ENCODE measurements around the gene EML6. TPM values are rescaled to one million over a fixed set of nuclear protein-coding genes. Genes with fewer than 3 reads are reported as not detected.

Gene EML6
- total RNA-seq, 8 experiments from 2014 or later: 2.9 to 23.2 (median 10.2) TPM

GRCh38 chr2:54967759-54968365 is 244.4 kb downstream of the EML6 start:
- H3K27ac ChIP-seq: no peak overlapping the region
- H3K4me3 ChIP-seq: no peak overlapping the region
- peak in 1 of 8 experiments; percentile 12 for ATAC-seq (replicated peaks in 6 of 8)
- peaks cover 0 to 5% of the 10 kb centered on the region in 2 donors for H3K4me1 ChIP-seq (replicated peaks in 1 of 2)
- in situ Hi-C loops (cut with MboI; ENCODE audit: low pct_unique_long_range_greater_than_20kb in 2 of 9, low sequenced_read_pairs in 9 of 9, unreplicated experiment in 9 of 9): no loop called here
- 20 to 100% (median 97%) methylated on average over 1 to 7 of the region's 18 CpGs; no CpG with 5 or more reads in 1 of the 10 experiments for WGBS, 10 experiments

GRCh38 chr2:54968561-54969218 is 245.2 kb downstream of the EML6 start:
- H3K4me1 ChIP-seq (replicated peaks in 1 of 2): peaks cover 0 to 5% of the 10 kb centered on the region in 2 donors
- WGBS, 10 experiments: 71 to 100% (median 93%) methylated on average over 1 to 9 of the region's 10 CpGs; no CpG with 5 or more reads in 5 of the 10 experiments
- in situ Hi-C loops (cut with MboI; ENCODE audit: low pct_unique_long_range_greater_than_20kb in 2 of 9, low sequenced_read_pairs in 9 of 9, unreplicated experiment in 9 of 9): no loop called here
- ATAC-seq (replicated peaks in 6 of 8): peak in 2 of 8 experiments; percentile 13 to 28
- H3K4me3 ChIP-seq: no peak overlapping the region
- H3K27ac ChIP-seq: no peak overlapping the region

- in situ Hi-C loops (cut with MboI; ENCODE audit: low pct_unique_long_range_greater_than_20kb in 2 of 9, low sequenced_read_pairs in 9 of 9, unreplicated experiment in 9 of 9): no loop called here
- WGBS, 10 experiments: 20 to 100% (median 79%) methylated on average over 1 to 3 of the region's 4 CpGs; no CpG with 5 or more reads in 3 of the 10 experiments
- ATAC-seq (replicated peaks in 6 of 8): no peak
- H3K4me3 ChIP-seq: no peak overlapping the region
- H3K27ac ChIP-seq: no peak overlapping the region
- peaks cover 0 to 5% of the 10 kb centered on the region in 2 donors for H3K4me1 ChIP-seq (replicated peaks in 1 of 2)
Measured at GRCh38 chr2:54969295-54969939, 246.0 kb downstream of the EML6 start.

GRCh38 chr2:54969940-54970338 is 246.5 kb downstream of the EML6 start:
- peaks cover 0 to 5% of the 10 kb centered on the region in 2 donors for H3K4me1 ChIP-seq (replicated peaks in 1 of 2)
- in situ Hi-C loops (cut with MboI; ENCODE audit: low pct_unique_long_range_greater_than_20kb in 2 of 9, low sequenced_read_pairs in 9 of 9, unreplicated experiment in 9 of 9): no loop called here
- H3K4me3 ChIP-seq: no peak overlapping the region
- WGBS, 10 experiments: 68 to 100% (median 92%) methylated on average over 1 to 7 of the region's 7 CpGs; no CpG with 5 or more reads in 1 of the 10 experiments
- no peak for ATAC-seq (replicated peaks in 6 of 8)
- no peak overlapping the region for H3K27ac ChIP-seq

- WGBS, 10 experiments: 70 to 100% (median 95%) methylated on average over 1 to 2 of the region's 2 CpGs; no CpG with 5 or more reads in 1 of the 10 experiments
- in situ Hi-C loops (cut with MboI; ENCODE audit: low pct_unique_long_range_greater_than_20kb in 2 of 9, low sequenced_read_pairs in 9 of 9, unreplicated experiment in 9 of 9): no loop called here
- no peak for ATAC-seq (replicated peaks in 6 of 8)
- Histone ChIP-seq H3K4me3 (no peak overlapping the region), H3K4me1 (replicated peaks in 1 of 2) (no peaks in the 10 kb centered on the region), H3K27ac (no peak overlapping the region)
Measured at GRCh38 chr2:54975175-54975574, 251.7 kb downstream of the EML6 start.

DNA sequence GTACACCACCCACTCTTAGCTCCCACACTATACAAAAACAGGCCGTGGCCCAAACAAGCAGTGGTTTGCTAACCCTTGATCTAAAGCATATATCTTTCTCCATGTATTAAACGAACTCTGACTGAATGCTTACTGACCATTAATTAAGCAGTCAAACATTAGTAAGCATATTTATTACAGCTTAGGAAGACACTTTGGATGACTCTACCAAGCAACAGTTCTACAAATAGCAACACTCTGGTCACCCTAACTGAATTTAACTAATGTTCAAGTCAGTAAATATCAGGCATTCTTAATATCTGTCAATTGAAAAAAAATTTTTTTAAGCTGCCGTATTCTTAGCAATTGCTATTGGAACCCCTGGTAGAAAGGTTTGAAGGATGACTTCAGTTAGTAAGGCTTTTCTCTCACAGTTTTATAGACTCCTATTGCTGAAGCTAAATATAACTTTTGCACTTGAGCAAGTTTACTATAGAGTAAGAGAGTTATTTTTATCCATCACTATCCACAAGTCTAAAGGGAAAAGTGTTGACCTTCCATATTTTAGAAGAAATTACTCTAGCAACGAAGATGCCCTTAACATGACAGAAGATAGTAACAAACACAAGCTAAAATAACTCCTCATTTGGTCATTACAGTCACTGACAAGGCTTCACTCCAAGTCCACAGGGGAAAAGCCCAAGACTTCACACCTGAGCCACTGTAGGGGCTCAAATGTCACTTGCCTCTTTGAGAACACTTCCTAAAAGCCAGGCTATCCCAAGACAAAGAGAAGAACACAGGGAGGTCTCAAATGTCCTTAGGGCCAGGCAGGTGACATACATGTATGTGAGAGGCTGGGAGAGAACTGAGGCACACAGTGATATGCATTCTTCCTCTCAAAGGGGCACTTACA is 252.4 kb downstream of the EML6 start:
- WGBS, 10 experiments: 80 to 100% (median 93%) methylated on average over 1 to 4 of the region's 4 CpGs
- peak in 1 of 8 experiments; percentile 69 for ATAC-seq (replicated peaks in 6 of 8)
- Histone ChIP-seq H3K4me3 (no peak overlapping the region), H3K4me1 (replicated peaks in 1 of 2) (no peaks in the 10 kb centered on the region), H3K27ac (no peak overlapping the region)
- in situ Hi-C loops (cut with MboI; ENCODE audit: low pct_unique_long_range_greater_than_20kb in 2 of 9, low sequenced_read_pairs in 9 of 9, unreplicated experiment in 9 of 9): no loop called here

- no peaks in the 10 kb centered on the region for H3K4me1 ChIP-seq (replicated peaks in 1 of 2)
- ATAC-seq (replicated peaks in 6 of 8): no peak
- in situ Hi-C loops (cut with MboI; ENCODE audit: low pct_unique_long_range_greater_than_20kb in 2 of 9, low sequenced_read_pairs in 9 of 9, unreplicated experiment in 9 of 9): no loop called here
- H3K4me3 ChIP-seq: no peak overlapping the region
- H3K27ac ChIP-seq: no peak overlapping the region
- 50 to 100% (median 100%) methylated on average over 1 to 2 of the region's 2 CpGs; no CpG with 5 or more reads in 1 of the 10 experiments for WGBS, 10 experiments
Measured at GRCh38 chr2:54977149-54977548, 253.7 kb downstream of the EML6 start.

GRCh38 chr2:54979321-54980044 is 256.0 kb downstream of the EML6 start:
- Histone ChIP-seq H3K27ac (no peak overlapping the region), H3K4me3 (no peak overlapping the region), H3K4me1 (replicated peaks in 1 of 2) (no peaks in the 10 kb centered on the region)
- no peak for ATAC-seq (replicated peaks in 6 of 8)
- 42 to 100% (median 87%) methylated on average over 2 to 4 of the region's 4 CpGs for WGBS, 10 experiments
- in situ Hi-C loops (cut with MboI; ENCODE audit: low pct_unique_long_range_greater_than_20kb in 2 of 9, low sequenced_read_pairs in 9 of 9, unreplicated experiment in 9 of 9): no loop called here

- in situ Hi-C loops (cut with MboI; ENCODE audit: low pct_unique_long_range_greater_than_20kb in 2 of 9, low sequenced_read_pairs in 9 of 9, unreplicated experiment in 9 of 9): no loop called here
- no peak for ATAC-seq (replicated peaks in 6 of 8)
- Histone ChIP-seq H3K4me1 (replicated peaks in 1 of 2) (no peaks in the 10 kb centered on the region), H3K4me3 (no peak overlapping the region), H3K27ac (no peak overlapping the region)
- WGBS, 10 experiments: 94 to 100% (median 100%) methylated on average over 1 to 2 of the region's 2 CpGs; no CpG with 5 or more reads in 2 of the 10 experiments
Measured at GRCh38 chr2:54981385-54981784, 257.9 kb downstream of the EML6 start.

DNA sequence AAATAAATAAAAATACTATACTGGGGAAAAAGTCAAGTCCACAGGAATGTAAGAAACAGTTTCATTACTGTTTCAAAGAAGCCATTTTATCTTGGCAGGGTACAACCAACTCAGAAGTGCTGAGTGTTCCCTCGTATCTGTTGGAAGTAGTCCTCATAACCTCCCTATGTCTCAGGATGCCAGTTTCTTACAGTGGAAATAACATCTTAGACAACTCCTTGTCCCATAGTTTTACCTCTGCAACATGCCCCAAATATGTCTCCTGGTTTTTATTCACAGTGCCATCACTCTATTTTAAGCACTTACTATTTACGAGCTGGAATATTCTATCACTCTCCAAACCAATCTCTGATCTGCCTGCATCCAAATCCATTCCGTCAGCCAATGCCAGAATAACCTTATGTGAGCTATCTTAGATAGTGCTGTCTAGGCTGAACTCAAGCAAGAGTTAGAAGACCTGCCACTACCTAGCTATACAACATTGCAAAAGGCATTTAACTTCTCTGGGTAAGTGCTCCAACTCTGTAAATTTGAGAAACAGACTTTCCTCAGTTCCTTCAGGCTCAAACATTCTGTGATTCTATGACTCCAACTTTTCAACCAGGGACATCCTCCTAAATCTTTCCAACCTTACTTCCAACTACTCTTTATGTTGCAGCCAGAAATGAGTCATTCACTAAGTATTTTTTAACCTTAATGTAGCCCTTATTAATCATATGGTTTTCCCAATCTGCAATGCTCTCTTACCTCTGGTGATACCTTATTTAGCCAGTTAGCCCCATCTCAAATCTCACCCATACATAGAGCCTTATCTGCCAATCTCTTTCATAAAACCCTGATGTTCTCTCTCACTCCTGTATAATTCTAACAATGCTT is 260.1 kb downstream of the EML6 start:
- ATAC-seq (replicated peaks in 6 of 8): peak in 1 of 8 experiments; percentile 25
- no peak overlapping the region for H3K27ac ChIP-seq
- in situ Hi-C loops (cut with MboI; ENCODE audit: low pct_unique_long_range_greater_than_20kb in 2 of 9, low sequenced_read_pairs in 9 of 9, unreplicated experiment in 9 of 9): no loop called here
- H3K4me3 ChIP-seq: no peak overlapping the region
- H3K4me1 ChIP-seq (replicated peaks in 1 of 2): no peaks in the 10 kb centered on the region
- WGBS, 10 experiments: 33 to 100% (median 66%) methylated on average over 1 to 3 of the region's 3 CpGs; no CpG with 5 or more reads in 2 of the 10 experiments

GRCh38 chr2:54984476-54984875 is 261.0 kb downstream of the EML6 start:
- Histone ChIP-seq H3K27ac (no peak overlapping the region), H3K4me3 (no peak overlapping the region), H3K4me1 (replicated peaks in 1 of 2) (no peaks in the 10 kb centered on the region)
- ATAC-seq (replicated peaks in 6 of 8): no peak
- in situ Hi-C loops (cut with MboI; ENCODE audit: low pct_unique_long_range_greater_than_20kb in 2 of 9, low sequenced_read_pairs in 9 of 9, unreplicated experiment in 9 of 9): no loop called here

Measured in motor neuron (in vitro differentiated cells).